Ishikawa (cell line): ENCODE data around the gene KCTD6.
A peak's percentile ranks its signal among the peaks of the same experiment; 100 is the strongest.

Experiments
- CEBPB ChIP-seq: IDR thresholded peaks from 2 replicates; pipeline ENCODE4 v1.6.1; 2012
- CREB1 ChIP-seq: IDR thresholded peaks from 2 replicates; pipeline ENCODE4 v1.6.1; 2012; ENCODE audit warnings: low read depth
- EGR1 ChIP-seq: IDR thresholded peaks from 2 replicates; pipeline ENCODE4 v1.6.1; 2012
- EP300 ChIP-seq: IDR thresholded peaks from 2 replicates; pipeline ENCODE4 v1.6.1; 2012; ENCODE audit warnings: borderline replicate concordance
- FOXM1 ChIP-seq: IDR thresholded peaks from 2 replicates; pipeline ENCODE4 v1.6.1; 2012; ENCODE audit warnings: low read depth, borderline replicate concordance
- MAX ChIP-seq: IDR thresholded peaks from 2 replicates; pipeline ENCODE4 v1.6.1; 2012
- NFIC ChIP-seq: IDR thresholded peaks from 2 replicates; pipeline ENCODE4 v1.6.1; 2012
- RAD21 ChIP-seq: IDR thresholded peaks from 2 replicates; pipeline ENCODE4 v1.6.1; 2012; ENCODE audit warnings: low read depth
- REST ChIP-seq: IDR thresholded peaks from 2 replicates; pipeline ENCODE4 v1.6.1; 2012; ENCODE audit warnings: low read depth, mild to moderate bottlenecking
- TAF1 ChIP-seq: IDR thresholded peaks from 2 replicates; pipeline ENCODE4 v1.6.1; 2012; ENCODE audit warnings: low read depth, mild to moderate bottlenecking
- TCF12 ChIP-seq: IDR thresholded peaks from 2 replicates; pipeline ENCODE4 v1.6.1; 2012; ENCODE audit warnings: low read depth
- TEAD4 ChIP-seq: IDR thresholded peaks from 2 replicates; pipeline ENCODE4 v1.6.1; 2012
- USF1 ChIP-seq: IDR thresholded peaks from 2 replicates; pipeline ENCODE4 v1.6.1; 2012
- YY1 ChIP-seq: IDR thresholded peaks from 2 replicates; pipeline ENCODE4 v1.6.1; 2012; ENCODE audit warnings: low read depth
- ZBTB7A ChIP-seq: IDR thresholded peaks from 2 replicates; pipeline ENCODE4 v1.6.1; 2012; ENCODE audit warnings: low read depth

The KCTD6 gene

GRCh38 chr3:58508437-58508836 lies 16.5 kb downstream of the KCTD6 start:
- TF ChIP-seq NFIC, result no peak
- no peak for TF ChIP-seq TEAD4
- no peak for TF ChIP-seq USF1
- no peak for TF ChIP-seq CEBPB
- TF ChIP-seq FOXM1, result no peak
- TF ChIP-seq REST, result no peak
- no peak for TF ChIP-seq YY1
- TF ChIP-seq TAF1, result no peak
- no peak for TF ChIP-seq EGR1
- TF ChIP-seq MAX, result no peak
- TF ChIP-seq EP300, result no peak
- no peak for TF ChIP-seq TCF12
- TF ChIP-seq ZBTB7A, result no peak
- no peak for TF ChIP-seq RAD21

- TF ChIP-seq NFIC (no peak), YY1 (no peak), EGR1 (no peak), ZBTB7A (no peak), FOXM1 (no peak), EP300 (no peak), USF1 (no peak), MAX (no peak), CREB1 (no peak), RAD21 (no peak), REST (no peak)
These were observed 22.5 kb downstream of the KCTD6 start for GRCh38 chr3:58514405-58514804.

GRCh38 chr3:58518291-58518789 lies 26.4 kb downstream of the KCTD6 start:
- TF ChIP-seq CEBPB, result 0 out of 2 replicates have a peak, but pooled peaks have one; percentile 27
- TF ChIP-seq CREB1, result no peak
- TF ChIP-seq REST, result no peak
- no peak for TF ChIP-seq USF1

GRCh38 chr3:58519668-58520402 lies 27.9 kb downstream of the KCTD6 start:
- TF ChIP-seq TCF12 (no peak), EGR1 (no peak), CEBPB (no peak), RAD21 (no peak), ZBTB7A (no peak), TEAD4 (no peak), TAF1 (no peak), USF1 (no peak), MAX (no peak), REST (no peak), EP300 (no peak), YY1 (no peak), CREB1 (no peak), FOXM1 (no peak), NFIC (no peak)
